Suprapubic skin (tissue), 4 donors: Measurements from ENCODE around the gene LRRC25. TPM values are rescaled to one million over a fixed set of nuclear protein-coding genes. Genes with fewer than 3 reads are reported as not detected.

Experiments
- DNase-seq, 2 donors: peaks; one replicate each; pipeline ENCODE4 v3.0.0-alpha.2; 2019; ENCODE audit warnings: low spot score in 2 of 2
- H3K27ac ChIP-seq: fragments of 200-600 bp; sonication (generic); one replicate; pipeline ENCODE4 v1.5.1; 2019
- H3K27me3 ChIP-seq: fragments of 200-600 bp; sonication (generic); one replicate; pipeline ENCODE4 v1.5.1; 2019
- H3K36me3 ChIP-seq: fragments of 200-600 bp; sonication (generic); one replicate; pipeline ENCODE4 v1.5.1; 2019
- H3K4me1 ChIP-seq: fragments of 200-600 bp; sonication (generic); one replicate; pipeline ENCODE4 v1.5.1; 2019
- H3K4me3 ChIP-seq: fragments of 200-600 bp; sonication (generic); one replicate; pipeline ENCODE4 v1.5.1; 2019; ENCODE audit warnings: mild to moderate bottlenecking
- H3K9me3 ChIP-seq: fragments of 200-600 bp; sonication (generic); one replicate; pipeline ENCODE4 v1.5.1; 2019
- EP300 ChIP-seq: sonication (generic); formaldehyde crosslinking; IDR thresholded peaks from one replicate; pipeline ENCODE4 v1.6.1; 2017; ENCODE audit warnings: antibody characterized with exemption
- POLR2A ChIP-seq, 2 donors: fragments of 450-650 bp; IDR thresholded peaks; one replicate each; pipeline ENCODE4 v1.6.1; 2017; ENCODE audit warnings: antibody characterized with exemption in 2 of 2, mild to moderate bottlenecking in 2 of 2, moderate library complexity in 2 of 2
- POLR2AphosphoS5 ChIP-seq, 3 donors: sonication (generic); formaldehyde crosslinking; IDR thresholded peaks; one replicate each; pipeline ENCODE4 v1.6.1; 2017; ENCODE audit warnings: antibody characterized with exemption in 3 of 3
- WGBS: methylation state at CpG from one replicate; pipeline ENCODE4 v1.1.5; 2018; 5-methylcytosine and 5-hydroxymethylcytosine counted together
- total RNA-seq, 4 donors: library from RNA; depleted of rRNA; stranded (reverse); fragments of >200 nt; gene quantifications; one replicate each; pipeline ENCODE4 v1.1.0, GENCODE V29; 2016
- TF ChIP-seq, protein P1 (sequence below), 2 donors: fragments of 200-600 bp in 1 of 2; fragments of 450-650 bp in 1 of 2; sonication (generic) in 1 of 2; IDR thresholded peaks; one replicate each; pipeline ENCODE4 v1.5.1; 2016 to 2019; ENCODE audit warnings: antibody characterized with exemption in 2 of 2, mild to moderate bottlenecking in 1 of 2, moderate library complexity in 1 of 2

LRRC25 gene
- total RNA-seq, 4 donors from 2014 or later, result 0.59 to 0.79 (median 0.73) TPM; not detected in 1

GRCh38 chr19:18432275-18433014 is 35.0 kb upstream of the LRRC25 start:
- DNase-seq, result no peak
- TF ChIP-seq, protein P1, sequence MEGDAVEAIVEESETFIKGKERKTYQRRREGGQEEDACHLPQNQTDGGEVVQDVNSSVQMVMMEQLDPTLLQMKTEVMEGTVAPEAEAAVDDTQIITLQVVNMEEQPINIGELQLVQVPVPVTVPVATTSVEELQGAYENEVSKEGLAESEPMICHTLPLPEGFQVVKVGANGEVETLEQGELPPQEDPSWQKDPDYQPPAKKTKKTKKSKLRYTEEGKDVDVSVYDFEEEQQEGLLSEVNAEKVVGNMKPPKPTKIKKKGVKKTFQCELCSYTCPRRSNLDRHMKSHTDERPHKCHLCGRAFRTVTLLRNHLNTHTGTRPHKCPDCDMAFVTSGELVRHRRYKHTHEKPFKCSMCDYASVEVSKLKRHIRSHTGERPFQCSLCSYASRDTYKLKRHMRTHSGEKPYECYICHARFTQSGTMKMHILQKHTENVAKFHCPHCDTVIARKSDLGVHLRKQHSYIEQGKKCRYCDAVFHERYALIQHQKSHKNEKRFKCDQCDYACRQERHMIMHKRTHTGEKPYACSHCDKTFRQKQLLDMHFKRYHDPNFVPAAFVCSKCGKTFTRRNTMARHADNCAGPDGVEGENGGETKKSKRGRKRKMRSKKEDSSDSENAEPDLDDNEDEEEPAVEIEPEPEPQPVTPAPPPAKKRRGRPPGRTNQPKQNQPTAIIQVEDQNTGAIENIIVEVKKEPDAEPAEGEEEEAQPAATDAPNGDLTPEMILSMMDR (IDR thresholded peaks at IDR 0.05), result no peak
- no peak for TF ChIP-seq EP300
- TF ChIP-seq POLR2A (IDR thresholded peaks at IDR 0.05), result no peak
- no peak for TF ChIP-seq POLR2AphosphoS5 (IDR thresholded peaks at IDR 0.05)
- Histone ChIP-seq H3K4me1 (peaks cover 53% of the 10 kb centered on the region), H3K27me3 (no peaks in the 10 kb centered on the region), H3K4me3 (no peak overlapping the region), H3K36me3 (no peaks in the 10 kb centered on the region), H3K9me3 (no peaks in the 10 kb centered on the region), H3K27ac (no peak overlapping the region)
- WGBS, result 63% methylated on average over 2 of the region's 13 CpGs

- Histone ChIP-seq H3K27ac (no peak overlapping the region), H3K27me3 (no peaks in the 10 kb centered on the region), H3K36me3 (no peaks in the 10 kb centered on the region), H3K4me1 (peaks cover 47% of the 10 kb centered on the region), H3K9me3 (no peaks in the 10 kb centered on the region), H3K4me3 (no peak overlapping the region)
- no peak for DNase-seq
- TF ChIP-seq POLR2AphosphoS5 (IDR thresholded peaks at IDR 0.05), result no peak
- TF ChIP-seq, protein P1 (IDR thresholded peaks at IDR 0.05), result no peak
- TF ChIP-seq EP300, result no peak
- TF ChIP-seq POLR2A (IDR thresholded peaks at IDR 0.05), result no peak
- WGBS, result 91% methylated on average over 15 of the region's 34 CpGs
Measured at GRCh38 chr19:18431351-18432197, 34.2 kb upstream of the LRRC25 start.

DNA sequence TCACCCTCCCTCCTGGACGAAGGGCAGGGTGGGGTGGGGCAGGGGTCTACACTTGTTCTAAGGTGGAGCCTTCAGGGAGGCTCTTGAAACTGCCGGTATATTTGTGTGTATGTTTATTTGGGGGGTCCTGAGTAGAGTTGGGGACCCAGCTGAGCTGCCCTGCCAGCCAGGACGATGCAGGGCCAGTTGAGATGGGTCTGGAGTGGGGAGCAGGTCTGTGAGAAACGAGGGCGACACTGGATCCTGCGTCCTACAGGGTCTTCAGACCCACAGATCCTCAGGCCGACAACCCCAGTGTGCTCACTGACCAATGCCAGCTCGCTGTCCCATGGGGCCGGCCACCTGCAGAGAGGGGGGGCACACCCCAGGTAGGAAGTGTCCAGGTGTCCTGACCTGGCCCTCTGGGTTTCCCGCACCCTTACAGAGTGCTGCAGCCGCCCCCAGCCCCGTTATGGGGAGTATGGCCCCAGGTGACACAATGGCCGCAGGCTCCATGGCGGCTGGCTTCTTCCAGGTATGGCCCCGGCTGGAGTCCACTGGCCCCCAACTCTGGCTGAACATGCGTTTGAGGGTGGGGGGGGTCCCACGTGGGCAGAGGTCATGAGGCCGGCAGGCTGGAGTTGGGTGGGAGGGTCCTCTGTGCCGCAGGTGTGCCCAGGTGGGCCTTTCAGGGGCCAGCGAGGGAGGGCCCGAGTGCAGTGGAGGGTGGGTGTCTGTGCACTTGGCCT is 33.2 kb upstream of the LRRC25 start:
- DNase-seq, result no peak
- Histone ChIP-seq H3K9me3 (no peaks in the 10 kb centered on the region), H3K4me1 (peaks cover 50% of the 10 kb centered on the region), H3K36me3 (no peaks in the 10 kb centered on the region), H3K27me3 (no peaks in the 10 kb centered on the region), H3K27ac (no peak overlapping the region), H3K4me3 (no peak overlapping the region)
- 87% methylated on average over 7 of the region's 21 CpGs for WGBS
- TF ChIP-seq, protein P1 (IDR thresholded peaks at IDR 0.05), result no peak
- TF ChIP-seq POLR2A (IDR thresholded peaks at IDR 0.05), result no peak
- TF ChIP-seq POLR2AphosphoS5 (IDR thresholded peaks at IDR 0.05), result no peak
- TF ChIP-seq EP300, result no peak

GRCh38 chr19:18429717-18430416 is 32.4 kb upstream of the LRRC25 start:
- DNase-seq, result no peak
- H3K36me3 ChIP-seq, result no peaks in the 10 kb centered on the region
- no peaks in the 10 kb centered on the region for H3K27me3 ChIP-seq
- H3K4me3 ChIP-seq, result peak overlapping the region; percentile 47
- WGBS, result 74% methylated on average over 9 of the region's 13 CpGs
- H3K27ac ChIP-seq, result peak overlapping the region; percentile 79
- TF ChIP-seq POLR2AphosphoS5 (IDR thresholded peaks at IDR 0.05) (no peak), EP300 (no peak), POLR2A (IDR thresholded peaks at IDR 0.05) (no peak)
- TF ChIP-seq, protein P1 (IDR thresholded peaks at IDR 0.05), result no peak
- H3K4me1 ChIP-seq, result peaks cover 57% of the 10 kb centered on the region
- no peaks in the 10 kb centered on the region for H3K9me3 ChIP-seq
